WTC11 (cell line): ENCODE data around the gene ITSN1. TPM values are rescaled to one million over a fixed set of nuclear protein-coding genes. Genes with fewer than 3 reads are reported as not detected.

Experiments used
- ATAC-seq: fragments of 200-7000 bp; cut with Tn5 transposase; 2 replicates; pipeline ENCODE4 v1.10.0; 2021; ENCODE audit warnings: mild to moderate bottlenecking, moderate library complexity
- CTCF ChIA-PET: fragments of 300-600 bp; sonication (Branson Sonifier 250); formaldehyde crosslinking; loops from one replicate; lab custom pipeline; 2021; ENCODE audit warnings: antibody characterized with exemption; lab: Charles Lee
- POLR2A ChIA-PET: fragments of 350-600 bp; sonication (Branson Sonifier 250); formaldehyde crosslinking; loops from one replicate; lab custom pipeline; 2021; ENCODE audit warnings: antibody characterized with exemption; lab: Charles Lee
- DNase-seq: peaks from one replicate; pipeline ENCODE4 v3.0.0; 2021; ENCODE audit warnings: low spot score
- H3K27ac Mint-ChIP-seq: 2 replicates; pipeline ENCODE4 v1.8.0; 2021; ENCODE audit warnings: mixed read lengths
- H3K27me3 Mint-ChIP-seq: 2 replicates; pipeline ENCODE4 v1.8.0; 2021; ENCODE audit warnings: low read depth, mild to moderate bottlenecking, moderate library complexity, mixed read lengths
- H3K36me3 Mint-ChIP-seq: 2 replicates; pipeline ENCODE4 v1.8.0; 2021; ENCODE audit warnings: mixed read lengths
- H3K4me1 Mint-ChIP-seq: 2 replicates; pipeline ENCODE4 v1.8.0; 2022; ENCODE audit warnings: mixed read lengths
- H3K4me3 Mint-ChIP-seq: 2 replicates; pipeline ENCODE4 v1.8.0; 2021; ENCODE audit warnings: mild to moderate bottlenecking, moderate library complexity, mixed read lengths
- H3K9me3 Mint-ChIP-seq: 2 replicates; pipeline ENCODE4 v1.8.0; 2021; ENCODE audit warnings: mixed read lengths
- CTCF ChIP-seq: fragments of 200-600 bp; IDR thresholded peaks from 2 replicates; pipeline ENCODE4 v1.8.0; 2022; ENCODE audit warnings: antibody characterized with exemption
- ERG ChIP-seq: fragments of 250-450 bp; sonication (Bioruptor Pico); IDR thresholded peaks from 2 replicates; pipeline ENCODE4 v1.8.0; 2021; ENCODE audit warnings: mild to moderate bottlenecking
- ESRRA ChIP-seq: sonication (generic); formaldehyde crosslinking; IDR thresholded peaks from 2 replicates; pipeline ENCODE4 v1.8.1; 2022; ENCODE audit warnings: mild to moderate bottlenecking, missing genetic modification reagents, borderline replicate concordance
- GTF2I ChIP-seq: fragments of 250-450 bp; sonication (Bioruptor Pico); conservative IDR thresholded peaks from 2 replicates; pipeline ENCODE4 v1.4.0; 2021; ENCODE audit warnings: mild to moderate bottlenecking
- HMGXB4 ChIP-seq: sonication (generic); formaldehyde crosslinking; IDR thresholded peaks from 2 replicates; pipeline ENCODE4 v1.8.1; 2023; ENCODE audit warnings: mild to moderate bottlenecking, moderate library complexity, missing genetic modification reagents
- IRF1 ChIP-seq: sonication (generic); formaldehyde crosslinking; IDR thresholded peaks from 2 replicates; pipeline ENCODE4 v1.8.0; 2023; ENCODE audit warnings: missing genetic modification reagents
- MLX ChIP-seq: sonication (generic); formaldehyde crosslinking; IDR thresholded peaks from 2 replicates; pipeline ENCODE4 v1.8.1; 2023; ENCODE audit warnings: mild to moderate bottlenecking, missing genetic modification reagents, moderate library complexity
- NFATC4 ChIP-seq: fragments of 250-450 bp; sonication (Bioruptor Pico); IDR thresholded peaks from 2 replicates; pipeline ENCODE4 v1.9.0; 2021; ENCODE audit warnings: mild to moderate bottlenecking
- NR2C2 ChIP-seq: sonication (generic); formaldehyde crosslinking; IDR thresholded peaks from 2 replicates; pipeline ENCODE4 v1.8.0; 2022; ENCODE audit warnings: mild to moderate bottlenecking, missing genetic modification reagents
- NR3C1 ChIP-seq: sonication (generic); formaldehyde crosslinking; conservative IDR thresholded peaks from 2 replicates; pipeline ENCODE4 v1.8.1; 2023; ENCODE audit warnings: low read depth, mild to moderate bottlenecking, missing genetic modification reagents
- PRRX2 ChIP-seq: fragments of 250-450 bp; sonication (Bioruptor Pico); IDR thresholded peaks from 2 replicates; pipeline ENCODE4 v1.8.0; 2021; ENCODE audit warnings: mild to moderate bottlenecking
- RELA ChIP-seq: sonication (generic); formaldehyde crosslinking; IDR thresholded peaks from 2 replicates; pipeline ENCODE4 v1.8.1; 2022; ENCODE audit warnings: missing genetic modification reagents, mild to moderate bottlenecking, borderline replicate concordance
- SMAD4 ChIP-seq: sonication (generic); formaldehyde crosslinking; IDR thresholded peaks from 2 replicates; pipeline ENCODE4 v1.8.0; 2022; ENCODE audit warnings: mild to moderate bottlenecking, missing genetic modification reagents
- STAT6 ChIP-seq: sonication (generic); formaldehyde crosslinking; conservative IDR thresholded peaks from 2 replicates; pipeline ENCODE4 v1.8.1; 2023; ENCODE audit warnings: mild to moderate bottlenecking, low read depth, missing genetic modification reagents, moderate library complexity
- TEAD4 ChIP-seq: sonication (generic); formaldehyde crosslinking; IDR thresholded peaks from 2 replicates; pipeline ENCODE4 v1.8.0; 2022; ENCODE audit warnings: mild to moderate bottlenecking, missing genetic modification reagents
- TP53 ChIP-seq: sonication (generic); formaldehyde crosslinking; IDR thresholded peaks from 2 replicates; pipeline ENCODE4 v1.8.1; 2023; ENCODE audit warnings: mild to moderate bottlenecking, missing genetic modification reagents
- ZMAT4 ChIP-seq: fragments of 250-450 bp; sonication (Bioruptor Pico); IDR thresholded peaks from 2 replicates; pipeline ENCODE4 v1.9.0; 2021; ENCODE audit warnings: mild to moderate bottlenecking
- ZNF121 ChIP-seq: sonication (generic); formaldehyde crosslinking; IDR thresholded peaks from 2 replicates; pipeline ENCODE4 v1.8.0; 2023; ENCODE audit warnings: missing genetic modification reagents
- ZNF219 ChIP-seq: sonication (generic); formaldehyde crosslinking; IDR thresholded peaks from 2 replicates; pipeline ENCODE4 v1.8.0; 2023; ENCODE audit warnings: missing genetic modification reagents, mild to moderate bottlenecking, borderline replicate concordance
- ZNF263 ChIP-seq: sonication (generic); formaldehyde crosslinking; IDR thresholded peaks from 2 replicates; pipeline ENCODE4 v1.8.1; 2022; ENCODE audit warnings: low read depth, mild to moderate bottlenecking, moderate library complexity, missing genetic modification reagents
- ZNF317 ChIP-seq: sonication (generic); formaldehyde crosslinking; IDR thresholded peaks from 2 replicates; pipeline ENCODE4 v1.8.1; 2023; ENCODE audit warnings: low read depth, mild to moderate bottlenecking, moderate library complexity, missing genetic modification reagents, borderline replicate concordance
- total RNA-seq: library from RNA; stranded (reverse); gene quantifications from 3 replicates; pipeline ENCODE4 v1.2.3, GENCODE V29; 2021

The ITSN1 gene
- total RNA-seq, 1 experiment from 2014 or later = 69.6 TPM

GRCh38 chr21:33648555-33648954 is 6.3 kb downstream of the ITSN1 start:
- POLR2A ChIA-PET = no interaction called here
- H3K27ac Mint-ChIP-seq = peak overlapping the region; percentile 30

GRCh38 chr21:33650230-33650629 is 7.9 kb downstream of the ITSN1 start:
- Mint-ChIP-seq H3K4me3 (no peak overlapping the region), H3K27me3 (no peaks in the 10 kb centered on the region), H3K9me3 (no peaks in the 10 kb centered on the region), H3K4me1 (peaks cover 65% of the 10 kb centered on the region), H3K36me3 (peaks cover 5% of the 10 kb centered on the region)
- DNase-seq = no peak
- CTCF ChIA-PET = interaction anchor here (0.9 to 2.0 kb wide), 3 partner anchors 14 to 245 kb away, joined by 3 to 6 read pairs (median 4); no protein-coding TSS in a partner anchor
- no peak for ATAC-seq
- no peak for TF ChIP-seq NFATC4 (CRISPR knock-in tag)
- TF ChIP-seq ZNF317 (CRISPR knock-in tag) = peak; percentile 85
- TF ChIP-seq, all 79 proteins: peak for 1
- POLR2A ChIA-PET = no interaction called here
- H3K27ac Mint-ChIP-seq = peak overlapping the region; percentile 81

More at GRCh38 chr21:33648555-33648954, 6.3 kb downstream of the ITSN1 start:
- DNase-seq = no peak
- no peaks in the 10 kb centered on the region for H3K27me3 Mint-ChIP-seq
- H3K4me1 Mint-ChIP-seq = peaks cover 65% of the 10 kb centered on the region
- TF ChIP-seq SMAD4 (CRISPR knock-in tag) = no peak
- TF ChIP-seq ZNF121 = peak; percentile 92
- TF ChIP-seq GTF2I (CRISPR knock-in tag) = 0 out of 2 replicates have a peak, but pooled peaks have one; percentile 46
- no peak for ATAC-seq
- H3K9me3 Mint-ChIP-seq = no peaks in the 10 kb centered on the region
- CTCF ChIA-PET = interaction anchor here (1.4 kb wide), 1 partner anchor 246 kb away, joined by 3 read pairs; no protein-coding TSS in a partner anchor
- H3K36me3 Mint-ChIP-seq = no peaks in the 10 kb centered on the region; the same call in 1 of the 2 replicates
- no peak overlapping the region for H3K4me3 Mint-ChIP-seq

- POLR2A ChIA-PET = interaction anchor here (1.2 kb wide), 1 partner anchor 9 kb away, joined by 4 read pairs; the partner anchor contains the start of gene ITSN1
- TF ChIP-seq ZMAT4 (CRISPR knock-in tag) = no peak
- no peak for TF ChIP-seq IRF1
- TF ChIP-seq ESRRA = no peak
- no peak for TF ChIP-seq STAT6 (CRISPR knock-in tag)
- no peak for TF ChIP-seq TP53 (CRISPR knock-in tag)
- no peak for TF ChIP-seq RELA (CRISPR knock-in tag)
- no peak for TF ChIP-seq PRRX2 (CRISPR knock-in tag)
- TF ChIP-seq ERG (CRISPR knock-in tag) = no peak
- TF ChIP-seq CTCF = no peak
- TF ChIP-seq TEAD4 (CRISPR knock-in tag) = no peak
- no peak for TF ChIP-seq MLX (CRISPR knock-in tag)
- TF ChIP-seq ZNF263 (CRISPR knock-in tag) = no peak
- TF ChIP-seq NR3C1 (CRISPR knock-in tag) = no peak
- no peak for TF ChIP-seq NR2C2 (CRISPR knock-in tag)
- no peak for TF ChIP-seq HMGXB4
- TF ChIP-seq ZNF219 = no peak
- TF ChIP-seq, all 79 proteins: peak for 0
Measured at GRCh38 chr21:33650929-33651509, 8.7 kb downstream of the ITSN1 start.

More at GRCh38 chr21:33650929-33651509, 8.7 kb downstream of the ITSN1 start:
- Mint-ChIP-seq H3K4me1 (peaks cover 65% of the 10 kb centered on the region), H3K27me3 (no peaks in the 10 kb centered on the region), H3K9me3 (no peaks in the 10 kb centered on the region), H3K27ac (peak overlapping the region; percentile 69), H3K36me3 (peaks cover 5% of the 10 kb centered on the region), H3K4me3 (no peak overlapping the region)
- peak; percentile 49 for ATAC-seq
- DNase-seq = no peak
- CTCF ChIA-PET = interaction anchor here (1.0 to 2.0 kb wide), 3 partner anchors 13 to 244 kb away, joined by 3 to 6 read pairs (median 4); no protein-coding TSS in a partner anchor
